GM10266 (cell line): ENCODE results near the gene CAMTA1.

Experiments used
- DNase-seq: peaks from one replicate; pipeline ENCODE4 v3.0.0; 2012; ENCODE audit errors: extremely low spot score
- CTCF ChIP-seq: IDR thresholded peaks from 2 replicates; pipeline ENCODE4 v1.5.1; 2012; ENCODE audit warnings: mild to moderate bottlenecking, low read depth; ENCODE audit not compliant: control insufficient read depth, insufficient read depth; ENCODE audit errors: missing control alignments

Gene CAMTA1

GRCh38 chr1:7471836-7472235, 686.6 kb downstream of the CAMTA1 start:
- no peak for TF ChIP-seq CTCF
- DNase-seq: no peak

- TF ChIP-seq CTCF: no peak
- DNase-seq: no peak
Measured at GRCh38 chr1:7473223-7474142, 688.2 kb downstream of the CAMTA1 start.

- no peak for DNase-seq
- TF ChIP-seq CTCF: no peak
Measured at GRCh38 chr1:7474143-7474490, 688.9 kb downstream of the CAMTA1 start.

- no peak for TF ChIP-seq CTCF
- no peak for DNase-seq
Measured at GRCh38 chr1:7474786-7475502, 689.7 kb downstream of the CAMTA1 start.

- DNase-seq: no peak
- TF ChIP-seq CTCF: no peak
Measured at GRCh38 chr1:7475691-7476090, 690.4 kb downstream of the CAMTA1 start.

- TF ChIP-seq CTCF: no peak
- no peak for DNase-seq
Measured at GRCh38 chr1:7476402-7476801, 691.1 kb downstream of the CAMTA1 start.
